ELF-1 (cell line): ENCODE measurements around the gene ZNF530.
A peak's percentile ranks its signal among the peaks of the same experiment; 100 is the strongest.

ENCODE experiments used
- DNase-seq: peaks from one replicate; pipeline ENCODE4 v3.0.0-alpha.2; 2016; ENCODE audit warnings: low read depth, low spot score

The ZNF530 gene

GRCh38 chr19:57599761-57600383 lies at the start of gene ZNF530:
TSS of gene ZNF530 (plus strand) at chr19:57599885. CDS start at chr19:57604346, 4,461 bp downstream.
- DNase-seq: peak; percentile 91

- DNase-seq: no peak
These were observed 47.3 kb upstream of the ZNF530 start for GRCh38 chr19:57552432-57552831.

GRCh38 chr19:57557659-57558058 lies 42.0 kb upstream of the ZNF530 start:
- no peak for DNase-seq

GRCh38 chr19:57558525-57558924 lies 41.2 kb upstream of the ZNF530 start:
- DNase-seq: no peak

- DNase-seq: peak; percentile 33
These were observed 40.7 kb upstream of the ZNF530 start for GRCh38 chr19:57559008-57559403.

- DNase-seq: peak; percentile 88
These were observed 40.2 kb upstream of the ZNF530 start, which contains the start of gene ZNF550 for GRCh38 chr19:57559404-57560025. TSS of gene ZNF550 (minus strand) at chr19:57559863. CDS start at chr19:57559682, 181 bp downstream.

- no peak for DNase-seq
These were observed 39.6 kb upstream of the ZNF530 start for GRCh38 chr19:57560049-57560491.

- no peak for DNase-seq
These were observed 36.1 kb upstream of the ZNF530 start for GRCh38 chr19:57563547-57563946.

- no peak for DNase-seq
These were observed 33.1 kb upstream of the ZNF530 start for GRCh38 chr19:57566396-57567265.

GRCh38 chr19:57570707-57571106 lies 29.0 kb upstream of the ZNF530 start:
- DNase-seq: no peak

- DNase-seq: no peak
These were observed 27.2 kb upstream of the ZNF530 start for GRCh38 chr19:57572415-57572947.

- DNase-seq: no peak
These were observed 23.0 kb upstream of the ZNF530 start for GRCh38 chr19:57576661-57577060.

- DNase-seq: peak; percentile 99
These were observed 21.0 kb upstream of the ZNF530 start, which contains the start of gene ZNF416 for GRCh38 chr19:57578487-57579205. TSS of gene ZNF416 (minus strand) at chr19:57578911. CDS start at chr19:57578704, 207 bp downstream.

- DNase-seq: no peak
These were observed 16.6 kb upstream of the ZNF530 start for GRCh38 chr19:57583104-57583520.

GRCh38 chr19:57583521-57584416 lies 15.9 kb upstream of the ZNF530 start, which contains the start of gene ZIK1:
TSS of gene ZIK1 (plus strand) at chr19:57584145. CDS start at chr19:57584357, 212 bp downstream.
- DNase-seq: peak; percentile 96

- no peak for DNase-seq
These were observed 12.2 kb upstream of the ZNF530 start for GRCh38 chr19:57587529-57587928.

- no peak for DNase-seq
These were observed 316 bp upstream of the ZNF530 start for GRCh38 chr19:57599377-57599760.

GRCh38 chr19:57606931-57607330 lies 7.2 kb downstream of the ZNF530 start:
- no peak for DNase-seq

GRCh38 chr19:57611113-57611512 lies 11.4 kb downstream of the ZNF530 start:
- no peak for DNase-seq
